Activated CD4-positive, alpha-beta T cell treated with anti-CD3 and anti-CD28 coated beads for 48 hours (primary cell): ENCODE results near the gene CCDC127.
"Not testable (repeated sequence)": the region's sequence is repeated elsewhere in the genome, so short reads cannot be mapped to it uniquely, and the experiment has no call there.

Experiments
- DNase-seq: peaks from one replicate; pipeline ENCODE4 v3.0.0-alpha.2; 2020

The CCDC127 gene

GRCh38 chr5:217494-218456 is at the start of gene CCDC127, which contains the start of gene SDHA:
CCDC127 (minus strand) TSS chr5:218153; CDS start chr5:216849, 1,304 bp downstream.
SDHA (plus strand) TSS chr5:218320; CDS start chr5:218356, 36 bp downstream.
- peak; percentile 99 for DNase-seq

- no peak for DNase-seq
Observed at GRCh38 chr5:267716-268115, 49.8 kb upstream of the CCDC127 start.

- DNase-seq = peak; percentile 21
Observed at GRCh38 chr5:266311-267026, 48.5 kb upstream of the CCDC127 start.

GRCh38 chr5:264338-264737 is 46.4 kb upstream of the CCDC127 start:
- DNase-seq = no peak

- not testable (repeated sequence) for DNase-seq
Observed at GRCh38 chr5:263275-263974, 45.5 kb upstream of the CCDC127 start.

GRCh38 chr5:257148-257547 is 39.2 kb upstream of the CCDC127 start:
- DNase-seq = no peak

- not testable (repeated sequence) for DNase-seq
Observed at GRCh38 chr5:256347-256746, 38.4 kb upstream of the CCDC127 start.

- not testable (repeated sequence) for DNase-seq
Observed at GRCh38 chr5:255116-255515, 37.2 kb upstream of the CCDC127 start.

- DNase-seq = not testable (repeated sequence)
Observed at GRCh38 chr5:254322-254721, 36.4 kb upstream of the CCDC127 start.

GRCh38 chr5:252546-252945 is 34.6 kb upstream of the CCDC127 start:
- DNase-seq = no peak

- DNase-seq = not testable (repeated sequence)
Observed at GRCh38 chr5:251975-252374, 34.0 kb upstream of the CCDC127 start.

- DNase-seq = not testable (repeated sequence)
Observed at GRCh38 chr5:251538-251937, 33.6 kb upstream of the CCDC127 start.

- DNase-seq = not testable (repeated sequence)
Observed at GRCh38 chr5:251016-251415, 33.1 kb upstream of the CCDC127 start.

- not testable (repeated sequence) for DNase-seq
Observed at GRCh38 chr5:250396-250795, 32.4 kb upstream of the CCDC127 start.

- DNase-seq = not testable (repeated sequence)
Observed at GRCh38 chr5:245717-246116, 27.8 kb upstream of the CCDC127 start.

- peak; percentile 53 for DNase-seq
Observed at GRCh38 chr5:243683-244367, 25.9 kb upstream of the CCDC127 start.

GRCh38 chr5:241045-241669 is 23.2 kb upstream of the CCDC127 start:
- DNase-seq = not testable (repeated sequence)

- DNase-seq = not testable (repeated sequence)
Observed at GRCh38 chr5:240550-240949, 22.6 kb upstream of the CCDC127 start.

GRCh38 chr5:237931-238330 is 20.0 kb upstream of the CCDC127 start:
- not testable (repeated sequence) for DNase-seq

- DNase-seq = not testable (repeated sequence)
Observed at GRCh38 chr5:235527-235926, 17.6 kb upstream of the CCDC127 start.

GRCh38 chr5:234450-234849 is 16.5 kb upstream of the CCDC127 start:
- no peak for DNase-seq

- not testable (repeated sequence) for DNase-seq
Observed at GRCh38 chr5:233426-233825, 15.5 kb upstream of the CCDC127 start.
